Fibroblast of pulmonary artery (primary cell): ENCODE measurements around the gene PTGDS.
A peak's percentile ranks its signal among the peaks of the same experiment; 100 is the strongest.

Experiments
- DNase-seq: peaks from one replicate; pipeline ENCODE4 v3.0.0-alpha.2; 2010; ENCODE audit warnings: low read depth
- H3K4me3 ChIP-seq: replicated peaks from 2 replicates; pipeline ENCODE4 v1.5.1; 2011; ENCODE audit warnings: low read depth, mild to moderate bottlenecking, control low read depth, low read length, moderate library complexity
- CTCF ChIP-seq: IDR thresholded peaks from 2 replicates; pipeline ENCODE4 v1.5.1; 2011; ENCODE audit warnings: mild to moderate bottlenecking, control low read depth, low read length, inconsistent platforms; ENCODE audit errors: missing control alignments

Gene PTGDS

GRCh38 chr9:137023583-137023991 is 46.3 kb downstream of the PTGDS start:
- no peak overlapping the region for H3K4me3 ChIP-seq
- DNase-seq: no peak
- no peak for TF ChIP-seq CTCF

- no peak for DNase-seq
- TF ChIP-seq CTCF: no peak
- H3K4me3 ChIP-seq: no peak overlapping the region
These were observed 48.2 kb downstream of the PTGDS start for GRCh38 chr9:137025517-137025966.

GRCh38 chr9:137026384-137026783 is 49.1 kb downstream of the PTGDS start:
- no peak for DNase-seq
- H3K4me3 ChIP-seq: no peak overlapping the region
- TF ChIP-seq CTCF: no peak

GRCh38 chr9:137026828-137027227 is 49.5 kb downstream of the PTGDS start:
- DNase-seq: no peak
- no peak overlapping the region for H3K4me3 ChIP-seq
- no peak for TF ChIP-seq CTCF

DNA sequence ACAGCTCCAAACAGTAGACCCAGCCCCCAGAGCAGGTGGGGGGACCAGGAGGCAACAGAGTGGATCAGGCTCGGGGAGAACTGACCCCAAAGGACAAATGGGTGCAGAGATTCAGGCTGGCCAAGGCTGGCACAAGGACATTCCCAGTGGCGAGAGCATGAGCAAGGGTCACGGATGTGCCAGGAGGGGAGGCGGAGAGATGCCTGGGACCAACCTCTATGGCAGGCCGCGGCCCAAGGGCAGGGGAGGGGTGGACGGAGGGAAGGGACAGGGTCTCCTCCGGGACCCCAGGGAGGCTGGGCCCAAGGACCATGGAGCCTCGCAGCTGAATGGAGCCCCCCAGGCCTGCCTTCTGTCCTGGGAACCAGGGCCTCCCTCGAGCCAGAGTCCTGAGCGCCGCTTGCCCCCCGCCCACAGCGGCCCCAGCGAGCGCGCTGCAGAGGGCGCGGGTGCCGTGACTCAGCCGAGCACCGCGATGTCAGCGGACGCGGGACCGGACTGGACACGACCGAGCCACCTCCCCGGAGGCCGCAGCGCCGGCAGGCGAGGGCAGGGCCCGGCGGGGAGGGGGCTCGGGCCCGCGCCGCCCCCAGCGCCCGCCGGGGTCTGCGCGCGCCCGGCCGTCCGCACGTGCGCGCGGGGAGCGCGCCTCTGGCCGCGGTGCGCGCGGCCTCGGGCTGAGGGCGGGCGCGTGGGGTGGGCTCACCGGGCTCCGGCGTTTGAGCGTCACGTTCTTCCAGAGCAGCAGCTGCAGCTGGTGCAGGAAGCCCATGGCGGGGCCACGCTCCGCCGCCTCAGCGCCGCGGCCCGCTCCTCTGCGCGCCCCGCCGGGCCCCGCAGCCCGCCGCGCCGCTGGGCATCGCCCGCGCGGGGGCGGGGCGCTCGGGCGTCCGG is 50.3 kb downstream of the PTGDS start, which contains the start of gene ABCA2:
TSS of gene ABCA2 (minus strand) at position 869 of the 894 bp plus-strand sequence. CDS start at position 772, 97 bp downstream.
- H3K4me3 ChIP-seq: peak within 1 kb of the TSS; percentile 52
- peak; percentile 14 for DNase-seq
- no peak for TF ChIP-seq CTCF

DNA sequence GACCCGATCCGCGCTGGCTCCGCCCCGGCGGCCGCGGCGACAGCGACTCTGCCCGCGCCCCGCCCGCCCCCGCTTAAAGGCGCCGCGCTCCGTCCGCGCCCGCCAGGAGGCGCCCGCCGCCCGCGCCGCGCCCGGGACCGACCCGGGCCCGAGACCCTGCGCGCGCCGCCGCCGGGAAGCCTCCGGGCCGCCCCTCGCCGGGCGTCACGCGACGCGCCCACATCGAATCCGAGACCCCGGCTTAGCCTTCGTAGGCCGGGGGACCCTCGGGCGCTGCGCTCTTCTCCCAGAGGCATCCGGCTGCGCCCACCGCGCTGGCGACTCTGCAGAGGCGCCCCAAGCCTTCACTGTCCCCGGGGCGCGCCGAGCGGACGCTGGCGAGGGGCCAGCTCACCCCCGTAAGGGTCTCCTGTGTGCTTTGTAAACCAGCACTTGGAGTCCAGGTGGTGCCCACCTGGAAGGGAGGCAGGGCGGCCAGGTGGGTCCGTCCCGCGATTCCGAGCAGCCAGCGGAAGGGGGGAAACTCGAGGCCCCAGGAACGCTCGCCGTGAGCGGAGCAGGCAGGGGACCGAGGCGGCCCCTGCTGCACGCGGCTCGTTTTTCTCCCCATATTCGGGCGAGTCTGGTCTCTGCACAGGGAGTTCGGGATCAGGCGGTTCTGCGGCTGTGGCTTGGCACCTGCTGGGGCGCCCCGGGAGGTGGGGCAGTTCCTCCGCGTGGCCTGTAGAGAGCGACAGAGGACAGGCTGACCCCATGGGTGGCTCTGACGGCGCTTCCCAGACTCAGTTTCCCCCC is 51.2 kb downstream of the PTGDS start:
- peak; percentile 21 for DNase-seq
- peak overlapping the region; percentile 52 for H3K4me3 ChIP-seq
- peak; percentile 30 for TF ChIP-seq CTCF
